Inferior parietal cortex (tissue), 1 donor: ENCODE measurements around the gene SPC24.
"Not testable (repeated sequence)": the region's sequence is repeated elsewhere in the genome, so short reads cannot be mapped to it uniquely, and the experiment has no call there.

Experiments
- DNase-seq: peaks from one replicate; pipeline ENCODE4 v3.0.0-alpha.2; 2016; ENCODE audit errors: extremely low spot score

SPC24 gene

GRCh38 chr19:11192957-11193939 is 37.7 kb upstream of the SPC24 start:
- DNase-seq: no peak

- DNase-seq: no peak
These were observed 36.4 kb upstream of the SPC24 start for GRCh38 chr19:11191934-11192333.

- DNase-seq: no peak
These were observed 35.7 kb upstream of the SPC24 start for GRCh38 chr19:11191273-11191755.

- DNase-seq: no peak
These were observed 34.9 kb upstream of the SPC24 start for GRCh38 chr19:11190501-11190900.

GRCh38 chr19:11187441-11187840 is 31.9 kb upstream of the SPC24 start:
- no peak for DNase-seq

- no peak for DNase-seq
These were observed 27.4 kb upstream of the SPC24 start for GRCh38 chr19:11182994-11183393.

GRCh38 chr19:11181488-11181887 is 25.9 kb upstream of the SPC24 start:
- DNase-seq: no peak

- not testable (repeated sequence) for DNase-seq
These were observed 25.4 kb upstream of the SPC24 start for GRCh38 chr19:11180975-11181374.

GRCh38 chr19:11180346-11180745 is 24.8 kb upstream of the SPC24 start:
- no peak for DNase-seq

GRCh38 chr19:11179716-11180297 is 24.2 kb upstream of the SPC24 start:
- no peak for DNase-seq

- DNase-seq: not testable (repeated sequence)
These were observed 23.5 kb upstream of the SPC24 start for GRCh38 chr19:11179145-11179465.

GRCh38 chr19:11177592-11177991 is 22.0 kb upstream of the SPC24 start:
- DNase-seq: no peak

GRCh38 chr19:11176466-11177193 is 21.0 kb upstream of the SPC24 start:
- DNase-seq: no peak

- no peak for DNase-seq
These were observed 20.3 kb upstream of the SPC24 start for GRCh38 chr19:11175920-11176319.

GRCh38 chr19:11174336-11174735 is 18.8 kb upstream of the SPC24 start:
- no peak for DNase-seq

GRCh38 chr19:11173516-11174155 is 18.1 kb upstream of the SPC24 start:
- no peak for DNase-seq

- no peak for DNase-seq
These were observed 17.0 kb upstream of the SPC24 start for GRCh38 chr19:11172576-11172975.

GRCh38 chr19:11171144-11171543 is 15.6 kb upstream of the SPC24 start:
- DNase-seq: no peak

GRCh38 chr19:11169896-11170678 is 14.5 kb upstream of the SPC24 start:
- no peak for DNase-seq

- DNase-seq: no peak
These were observed 13.0 kb upstream of the SPC24 start for GRCh38 chr19:11168568-11168967.
